Astrocyte (in vitro differentiated cells and primary cell): ENCODE measurements around the gene COL18A1. TPM values are rescaled to one million over a fixed set of nuclear protein-coding genes. Genes with fewer than 3 reads are reported as not detected.
"Not testable (repeated sequence)": the region's sequence is repeated elsewhere in the genome, so short reads cannot be mapped to it uniquely, and the experiment has no call there.

Experiments used
- DNase-seq: peaks from one replicate; pipeline ENCODE4 v3.0.0-alpha.2; 2010; ENCODE audit warnings: low read depth
- FAIRE-seq: peaks from 2 replicates; lab custom pipeline; 2011; peaks lifted over from hg19 to GRCh38; lab: Jason Lieb, UNC
- H2AFZ ChIP-seq: 2 replicates; pipeline ENCODE4 v1.6.0; 2012; ENCODE audit warnings: low read depth, low read length, inconsistent platforms
- H3K27ac ChIP-seq: 2 replicates; pipeline ENCODE4 v1.5.1; 2011; ENCODE audit warnings: low read depth, low read length, inconsistent platforms
- H3K27me3 ChIP-seq: 2 replicates; pipeline ENCODE4 v1.6.0; 2011; ENCODE audit warnings: low read length, inconsistent platforms; ENCODE audit not compliant: insufficient read depth
- H3K36me3 ChIP-seq: 2 replicates; pipeline ENCODE4 v1.5.1; 2011; ENCODE audit warnings: low read length, inconsistent platforms; ENCODE audit not compliant: insufficient read depth
- H3K4me1 ChIP-seq: 2 replicates; pipeline ENCODE4 v1.5.1; 2011; ENCODE audit warnings: low read length, inconsistent platforms; ENCODE audit not compliant: insufficient read depth
- H3K4me2 ChIP-seq: 2 replicates; pipeline ENCODE4 v1.6.0; 2012; ENCODE audit warnings: low read length, inconsistent platforms
- H3K4me3 ChIP-seq: 2 replicates; pipeline ENCODE4 v1.5.1; 2011; ENCODE audit warnings: low read depth, mild to moderate bottlenecking, low read length, inconsistent platforms; ENCODE audit not compliant: insufficient read depth
- H3K79me2 ChIP-seq: 2 replicates; pipeline ENCODE4 v1.6.0; 2012; ENCODE audit warnings: mild to moderate bottlenecking, low read length, inconsistent platforms; ENCODE audit not compliant: insufficient read depth
- H3K9ac ChIP-seq: 2 replicates; pipeline ENCODE4 v1.6.0; 2012; ENCODE audit warnings: mild to moderate bottlenecking, low read length, inconsistent platforms
- H3K9me3 ChIP-seq: 2 replicates; pipeline ENCODE4 v1.5.1; 2012; ENCODE audit warnings: low read depth, mild to moderate bottlenecking, low read length, inconsistent platforms; ENCODE audit not compliant: insufficient read depth
- H4K20me1 ChIP-seq: 2 replicates; pipeline ENCODE4 v1.6.0; 2012; ENCODE audit warnings: low read length, inconsistent platforms; ENCODE audit not compliant: insufficient read depth
- H3K27ac Mint-ChIP-seq: one replicate; pipeline ENCODE4 v1.8.0; 2021; ENCODE audit warnings: mild to moderate bottlenecking, mixed read lengths; ENCODE audit not compliant: unreplicated experiment
- H3K27me3 Mint-ChIP-seq: one replicate; pipeline ENCODE4 v1.8.0; 2021; ENCODE audit warnings: low read depth, mixed read lengths; ENCODE audit not compliant: unreplicated experiment
- H3K36me3 Mint-ChIP-seq: one replicate; pipeline ENCODE4 v1.8.0; 2021; ENCODE audit warnings: low read depth, mixed read lengths; ENCODE audit not compliant: unreplicated experiment
- H3K4me1 Mint-ChIP-seq: one replicate; pipeline ENCODE4 v1.8.0; 2021; ENCODE audit warnings: low read depth, mixed read lengths; ENCODE audit not compliant: unreplicated experiment
- H3K4me3 Mint-ChIP-seq: one replicate; pipeline ENCODE4 v1.8.0; 2021; ENCODE audit warnings: mild to moderate bottlenecking, moderate library complexity, mixed read lengths; ENCODE audit not compliant: unreplicated experiment
- H3K9me3 Mint-ChIP-seq: one replicate; pipeline ENCODE4 v1.8.0; 2021; ENCODE audit warnings: mild to moderate bottlenecking, mixed read lengths; ENCODE audit not compliant: unreplicated experiment
- EZH2 ChIP-seq: IDR thresholded peaks from 2 replicates; pipeline ENCODE4 v1.6.1; 2012; ENCODE audit warnings: mild to moderate bottlenecking, low read length, inconsistent platforms; ENCODE audit not compliant: insufficient read depth
- total RNA-seq: library from RNA; stranded (reverse); gene quantifications from 2 replicates; pipeline ENCODE4 v1.2.1, GENCODE V29; 2021
- TF ChIP-seq, protein P1 (sequence below): IDR thresholded peaks from 2 replicates; pipeline ENCODE4 v1.5.1; 2011; ENCODE audit warnings: low read depth, mild to moderate bottlenecking, inconsistent platforms, low read length, moderate library complexity; ENCODE audit not compliant: insufficient read depth

Gene COL18A1
- total RNA-seq, 1 donor from 2014 or later, result 616 TPM

DNA sequence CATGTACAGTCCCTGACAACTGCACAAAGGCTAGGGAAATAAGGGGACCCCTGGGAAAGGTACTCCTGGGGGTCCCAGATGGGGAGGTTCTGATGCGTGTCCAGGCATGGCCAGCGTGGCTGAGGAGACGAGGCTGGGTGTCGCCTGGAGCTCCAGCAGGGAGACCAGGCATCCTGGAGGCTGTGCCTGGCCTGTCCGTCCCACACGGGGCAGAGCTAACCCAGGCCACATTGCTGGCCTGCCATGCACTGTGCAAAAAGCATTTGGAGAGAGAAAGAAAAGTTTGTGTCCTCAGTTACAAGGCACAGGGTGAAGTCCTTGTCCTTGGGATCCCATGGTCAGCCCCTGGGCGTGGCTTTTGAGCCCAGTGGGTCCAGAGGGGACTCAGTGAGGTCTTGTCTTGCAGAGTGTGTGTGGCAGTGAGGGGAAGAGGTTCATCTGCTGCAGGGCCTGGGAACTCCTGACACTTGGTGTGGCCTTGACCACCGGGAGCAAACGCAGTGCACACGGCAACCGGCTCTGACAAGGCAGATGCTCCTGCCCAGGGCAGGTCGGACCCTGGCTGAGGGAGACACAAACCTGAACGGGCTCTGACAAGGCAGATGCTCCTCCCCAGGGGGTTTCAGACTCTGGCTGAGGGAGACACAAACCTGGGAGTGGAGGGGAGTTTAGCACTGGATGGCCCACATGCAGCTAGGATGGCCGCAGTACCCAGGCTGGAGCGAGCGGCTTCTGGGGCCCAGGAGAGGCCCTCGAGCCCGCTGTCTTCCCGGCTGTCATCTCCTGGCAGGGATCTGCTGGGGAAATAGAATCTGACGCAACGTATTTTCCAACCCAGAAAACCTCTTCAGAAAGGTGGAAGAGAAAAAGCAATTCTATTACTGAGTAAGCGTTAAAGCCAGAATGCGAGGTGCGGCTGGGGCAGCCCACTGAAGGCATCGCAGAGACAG lies 37.3 kb upstream of the COL18A1 start:
- Mint-ChIP-seq H3K9me3 (peaks cover 4% of the 10 kb centered on the region), H3K27ac (peak overlapping the region; percentile 79), H3K4me3 (peak overlapping the region; percentile 9), H3K36me3 (no peaks in the 10 kb centered on the region), H3K4me1 (peaks cover 37% of the 10 kb centered on the region), H3K27me3 (no peaks in the 10 kb centered on the region)
- DNase-seq, result no peak
- no peak for FAIRE-seq
- peak overlapping the region; percentile 90 for H3K9ac ChIP-seq
- H3K4me2 ChIP-seq, result peak overlapping the region; percentile 67
- H3K79me2 ChIP-seq, result no peaks in the 10 kb centered on the region
- no peaks in the 10 kb centered on the region for H3K9me3 ChIP-seq
- H3K4me1 ChIP-seq, result peaks cover 36% of the 10 kb centered on the region
- H4K20me1 ChIP-seq, result no peaks in the 10 kb centered on the region
- TF ChIP-seq EZH2, result no peak
- TF ChIP-seq, protein P1, sequence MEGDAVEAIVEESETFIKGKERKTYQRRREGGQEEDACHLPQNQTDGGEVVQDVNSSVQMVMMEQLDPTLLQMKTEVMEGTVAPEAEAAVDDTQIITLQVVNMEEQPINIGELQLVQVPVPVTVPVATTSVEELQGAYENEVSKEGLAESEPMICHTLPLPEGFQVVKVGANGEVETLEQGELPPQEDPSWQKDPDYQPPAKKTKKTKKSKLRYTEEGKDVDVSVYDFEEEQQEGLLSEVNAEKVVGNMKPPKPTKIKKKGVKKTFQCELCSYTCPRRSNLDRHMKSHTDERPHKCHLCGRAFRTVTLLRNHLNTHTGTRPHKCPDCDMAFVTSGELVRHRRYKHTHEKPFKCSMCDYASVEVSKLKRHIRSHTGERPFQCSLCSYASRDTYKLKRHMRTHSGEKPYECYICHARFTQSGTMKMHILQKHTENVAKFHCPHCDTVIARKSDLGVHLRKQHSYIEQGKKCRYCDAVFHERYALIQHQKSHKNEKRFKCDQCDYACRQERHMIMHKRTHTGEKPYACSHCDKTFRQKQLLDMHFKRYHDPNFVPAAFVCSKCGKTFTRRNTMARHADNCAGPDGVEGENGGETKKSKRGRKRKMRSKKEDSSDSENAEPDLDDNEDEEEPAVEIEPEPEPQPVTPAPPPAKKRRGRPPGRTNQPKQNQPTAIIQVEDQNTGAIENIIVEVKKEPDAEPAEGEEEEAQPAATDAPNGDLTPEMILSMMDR, result no peak
- H3K36me3 ChIP-seq, result no peaks in the 10 kb centered on the region
- peak overlapping the region; percentile 35 for H2AFZ ChIP-seq
- H3K27me3 ChIP-seq, result no peaks in the 10 kb centered on the region
- H3K4me3 ChIP-seq, result no peak overlapping the region
- H3K27ac ChIP-seq, result peak overlapping the region; percentile 85

DNA sequence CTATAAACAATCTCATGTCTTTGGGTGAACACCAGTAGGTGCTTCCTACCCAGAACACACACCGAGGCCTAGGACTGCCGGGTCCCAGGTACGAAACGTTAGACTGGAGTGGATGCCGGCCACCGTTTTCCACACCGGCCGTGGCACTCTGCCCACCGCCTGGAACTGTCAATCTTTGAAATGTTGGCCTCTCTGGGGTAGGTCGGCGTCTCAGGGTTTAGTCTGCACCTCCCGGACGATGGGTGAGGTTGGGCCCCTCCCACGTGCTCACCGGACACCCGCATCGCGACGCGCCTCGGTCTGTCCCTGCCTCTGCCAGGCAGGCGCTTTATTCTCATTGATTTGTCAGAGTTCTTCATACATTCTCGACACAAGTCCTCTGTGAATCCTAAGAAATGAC lies 35.9 kb upstream of the COL18A1 start:
- not testable (repeated sequence) for H3K4me3 Mint-ChIP-seq, H3K9ac ChIP-seq, H2AFZ ChIP-seq, H3K4me2 ChIP-seq, H3K27ac ChIP-seq, H3K36me3 ChIP-seq, H3K4me3 ChIP-seq, H4K20me1 ChIP-seq, H3K27me3 Mint-ChIP-seq, H3K36me3 Mint-ChIP-seq, H3K27ac Mint-ChIP-seq, H3K9me3 Mint-ChIP-seq, FAIRE-seq, H3K27me3 ChIP-seq, DNase-seq, H3K79me2 ChIP-seq, H3K9me3 ChIP-seq
- peaks cover 37% of the 10 kb centered on the region for H3K4me1 Mint-ChIP-seq
- peaks cover 46% of the 10 kb centered on the region for H3K4me1 ChIP-seq

DNA sequence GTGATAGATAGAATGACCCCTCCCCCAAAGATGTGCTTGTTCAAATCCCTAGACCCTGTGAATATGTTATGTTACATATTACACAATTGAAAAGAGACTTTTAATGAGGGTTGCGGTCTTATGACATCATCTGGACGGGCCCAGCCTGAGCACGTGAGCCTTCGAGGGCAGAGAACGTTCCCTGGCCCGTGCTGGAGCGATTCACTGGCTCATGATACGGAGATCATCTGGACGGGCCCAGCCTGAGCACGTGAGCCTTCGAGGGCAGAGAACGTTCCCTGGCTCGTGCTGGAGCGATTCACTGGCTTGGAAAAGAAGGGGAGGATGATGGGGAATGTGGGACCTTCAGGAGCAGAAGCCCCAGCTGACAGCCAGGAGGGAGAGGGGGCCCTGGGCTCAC lies 34.4 kb upstream of the COL18A1 start:
- H3K4me1 ChIP-seq, result peaks cover 32% of the 10 kb centered on the region
- H3K79me2 ChIP-seq, result no peaks in the 10 kb centered on the region
- FAIRE-seq (no peak), DNase-seq (no peak)
- TF ChIP-seq, protein P1, result no peak
- no peak overlapping the region for H3K4me2 ChIP-seq
- no peak overlapping the region for H2AFZ ChIP-seq
- peaks cover 28% of the 10 kb centered on the region for H3K4me1 Mint-ChIP-seq
- H3K27ac Mint-ChIP-seq, result no peak overlapping the region
- no peaks in the 10 kb centered on the region for H3K27me3 ChIP-seq
- no peaks in the 10 kb centered on the region for H3K27me3 Mint-ChIP-seq
- H3K9me3 ChIP-seq, result no peaks in the 10 kb centered on the region
- H3K9me3 Mint-ChIP-seq, result peaks cover 12% of the 10 kb centered on the region
- H4K20me1 ChIP-seq, result no peaks in the 10 kb centered on the region
- H3K36me3 Mint-ChIP-seq, result peaks cover 2% of the 10 kb centered on the region
- no peaks in the 10 kb centered on the region for H3K36me3 ChIP-seq
- H3K9ac ChIP-seq, result no peak overlapping the region
- H3K4me3 ChIP-seq, result no peak overlapping the region
- no peak overlapping the region for H3K4me3 Mint-ChIP-seq
- H3K27ac ChIP-seq, result no peak overlapping the region
